Measurements from ENCODE around the gene MAML2. TPM values are rescaled to one million over a fixed set of nuclear protein-coding genes. Genes with fewer than 3 reads are reported as not detected.

MAML2 gene
- total and polyA plus RNA-seq, 9 of the 15 experiments (the other 6 are each of a cell fraction or from before 2014, with no cell fraction given): 0.79 to 6.8 (median 4.8) TPM

DNA sequence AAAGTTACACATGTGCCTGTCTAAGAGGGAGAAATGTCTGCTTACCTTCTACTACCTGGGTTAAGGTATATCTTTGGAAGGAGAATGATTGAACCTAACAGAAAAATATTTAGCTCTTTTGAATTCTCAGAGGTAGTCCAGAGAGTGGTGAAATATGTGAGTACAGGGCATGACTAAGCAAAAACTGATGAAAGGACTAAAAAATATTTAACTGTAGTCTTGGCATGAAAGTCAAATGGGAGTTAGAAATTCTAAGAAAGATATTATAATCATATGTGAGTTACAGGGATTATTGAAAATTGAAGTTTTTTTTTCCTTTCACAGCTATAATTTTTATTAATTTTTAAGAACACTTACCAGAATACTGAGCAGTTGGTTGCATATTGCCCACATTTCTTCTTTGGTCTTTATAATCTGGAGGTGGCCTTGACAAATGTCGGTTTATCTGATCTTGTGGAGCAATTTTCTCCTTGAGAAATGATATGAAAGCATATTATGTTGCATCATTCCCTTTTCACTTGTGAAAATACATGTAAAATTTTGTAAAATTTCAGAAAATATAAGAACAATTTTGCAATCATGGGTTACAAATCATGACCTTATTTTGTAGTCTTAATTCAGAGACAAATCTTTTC lies 357.7 kb downstream of the MAML2 start (continued):
- TF ChIP-seq, protein P1, sequence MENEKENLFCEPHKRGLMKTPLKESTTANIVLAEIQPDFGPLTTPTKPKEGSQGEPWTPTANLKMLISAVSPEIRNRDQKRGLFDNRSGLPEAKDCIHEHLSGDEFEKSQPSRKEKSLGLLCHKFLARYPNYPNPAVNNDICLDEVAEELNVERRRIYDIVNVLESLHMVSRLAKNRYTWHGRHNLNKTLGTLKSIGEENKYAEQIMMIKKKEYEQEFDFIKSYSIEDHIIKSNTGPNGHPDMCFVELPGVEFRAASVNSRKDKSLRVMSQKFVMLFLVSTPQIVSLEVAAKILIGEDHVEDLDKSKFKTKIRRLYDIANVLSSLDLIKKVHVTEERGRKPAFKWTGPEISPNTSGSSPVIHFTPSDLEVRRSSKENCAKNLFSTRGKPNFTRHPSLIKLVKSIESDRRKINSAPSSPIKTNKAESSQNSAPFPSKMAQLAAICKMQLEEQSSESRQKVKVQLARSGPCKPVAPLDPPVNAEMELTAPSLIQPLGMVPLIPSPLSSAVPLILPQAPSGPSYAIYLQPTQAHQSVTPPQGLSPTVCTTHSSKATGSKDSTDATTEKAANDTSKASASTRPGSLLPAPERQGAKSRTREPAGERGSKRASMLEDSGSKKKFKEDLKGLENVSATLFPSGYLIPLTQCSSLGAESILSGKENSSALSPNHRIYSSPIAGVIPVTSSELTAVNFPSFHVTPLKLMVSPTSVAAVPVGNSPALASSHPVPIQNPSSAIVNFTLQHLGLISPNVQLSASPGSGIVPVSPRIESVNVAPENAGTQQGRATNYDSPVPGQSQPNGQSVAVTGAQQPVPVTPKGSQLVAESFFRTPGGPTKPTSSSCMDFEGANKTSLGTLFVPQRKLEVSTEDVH (IDR thresholded peaks at IDR 0.05; ENCODE audit: low read depth, partially characterized antibody): no peak
- TF ChIP-seq CREM (IDR thresholded peaks at IDR 0.05; ENCODE audit: low read depth) (no peak), SIN3B (IDR thresholded peaks at IDR 0.05; ENCODE audit: low read depth) (no peak), SIX5 (IDR thresholded peaks at IDR 0.05; ENCODE audit: borderline replicate concordance in 1 of 2, insufficient read depth in 1 of 2, low read depth in 1 of 2, low read length in 2 of 2) (no peak), SOX6 (IDR thresholded peaks at IDR 0.05) (no peak), FOXA1 (IDR thresholded peaks at IDR 0.05; ENCODE audit: borderline replicate concordance) (no peak), ARID1B (IDR thresholded peaks at IDR 0.05) (peak; percentile 45; the same call in 1 of the 2 replicates), ZC3H11A (IDR thresholded peaks at IDR 0.05; ENCODE audit: low read depth, low read length) (no peak), ZKSCAN3 (CRISPR knock-in tag; IDR thresholded peaks at IDR 0.05) (no peak), NEUROD1 (IDR thresholded peaks at IDR 0.05; ENCODE audit: borderline replicate concordance, low read depth, low read length, partially characterized antibody) (no peak), FOSL1 (tag; conservative IDR thresholded peaks at IDR 0.05) (peak; percentile 46; the same call in 1 of the 2 replicates), HDAC6 (IDR thresholded peaks at IDR 0.05; ENCODE audit: low read depth, low read length) (no peak), NFE2L1 (tag; IDR thresholded peaks at IDR 0.05; ENCODE audit: borderline replicate concordance, low read depth) (peak; percentile 95), CBFB (CRISPR knock-in tag; IDR thresholded peaks at IDR 0.05) (no peak), STAT5A (IDR thresholded peaks at IDR 0.05; ENCODE audit: borderline replicate concordance, low read length) (no peak), MCM7 (IDR thresholded peaks at IDR 0.05) (no peak), ZNF175 (CRISPR knock-in tag; IDR thresholded peaks at IDR 0.05; ENCODE audit: low read depth) (no peak), NR1H2 (CRISPR knock-in tag; IDR thresholded peaks at IDR 0.05) (no peak), ZNF507 (tag; conservative IDR thresholded peaks at IDR 0.05) (no peak), SP1 (CRISPR knock-in tag; IDR thresholded peaks at IDR 0.05) (no peak), GTF2F1 (IDR thresholded peaks at IDR 0.05; ENCODE audit: low read depth, low read length) (no peak)
- TF ChIP-seq, protein P2, sequence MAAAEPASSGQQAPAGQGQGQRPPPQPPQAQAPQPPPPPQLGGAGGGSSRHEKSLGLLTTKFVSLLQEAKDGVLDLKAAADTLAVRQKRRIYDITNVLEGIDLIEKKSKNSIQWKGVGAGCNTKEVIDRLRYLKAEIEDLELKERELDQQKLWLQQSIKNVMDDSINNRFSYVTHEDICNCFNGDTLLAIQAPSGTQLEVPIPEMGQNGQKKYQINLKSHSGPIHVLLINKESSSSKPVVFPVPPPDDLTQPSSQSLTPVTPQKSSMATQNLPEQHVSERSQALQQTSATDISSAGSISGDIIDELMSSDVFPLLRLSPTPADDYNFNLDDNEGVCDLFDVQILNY (CRISPR knock-in tag; IDR thresholded peaks at IDR 0.05): no peak
- TF ChIP-seq, protein P3, sequence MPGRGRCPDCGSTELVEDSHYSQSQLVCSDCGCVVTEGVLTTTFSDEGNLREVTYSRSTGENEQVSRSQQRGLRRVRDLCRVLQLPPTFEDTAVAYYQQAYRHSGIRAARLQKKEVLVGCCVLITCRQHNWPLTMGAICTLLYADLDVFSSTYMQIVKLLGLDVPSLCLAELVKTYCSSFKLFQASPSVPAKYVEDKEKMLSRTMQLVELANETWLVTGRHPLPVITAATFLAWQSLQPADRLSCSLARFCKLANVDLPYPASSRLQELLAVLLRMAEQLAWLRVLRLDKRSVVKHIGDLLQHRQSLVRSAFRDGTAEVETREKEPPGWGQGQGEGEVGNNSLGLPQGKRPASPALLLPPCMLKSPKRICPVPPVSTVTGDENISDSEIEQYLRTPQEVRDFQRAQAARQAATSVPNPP (IDR thresholded peaks at IDR 0.05; ENCODE audit: borderline replicate concordance, insufficient read depth, insufficient read length): no peak
- TF ChIP-seq, protein P4, sequence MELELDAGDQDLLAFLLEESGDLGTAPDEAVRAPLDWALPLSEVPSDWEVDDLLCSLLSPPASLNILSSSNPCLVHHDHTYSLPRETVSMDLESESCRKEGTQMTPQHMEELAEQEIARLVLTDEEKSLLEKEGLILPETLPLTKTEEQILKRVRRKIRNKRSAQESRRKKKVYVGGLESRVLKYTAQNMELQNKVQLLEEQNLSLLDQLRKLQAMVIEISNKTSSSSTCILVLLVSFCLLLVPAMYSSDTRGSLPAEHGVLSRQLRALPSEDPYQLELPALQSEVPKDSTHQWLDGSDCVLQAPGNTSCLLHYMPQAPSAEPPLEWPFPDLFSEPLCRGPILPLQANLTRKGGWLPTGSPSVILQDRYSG (tag; conservative IDR thresholded peaks at IDR 0.05; ENCODE audit: low read depth): no peak

Measured in K562 (cell line).